ENCODE measurements around the gene FERMT1.

FERMT1 gene

DNA sequence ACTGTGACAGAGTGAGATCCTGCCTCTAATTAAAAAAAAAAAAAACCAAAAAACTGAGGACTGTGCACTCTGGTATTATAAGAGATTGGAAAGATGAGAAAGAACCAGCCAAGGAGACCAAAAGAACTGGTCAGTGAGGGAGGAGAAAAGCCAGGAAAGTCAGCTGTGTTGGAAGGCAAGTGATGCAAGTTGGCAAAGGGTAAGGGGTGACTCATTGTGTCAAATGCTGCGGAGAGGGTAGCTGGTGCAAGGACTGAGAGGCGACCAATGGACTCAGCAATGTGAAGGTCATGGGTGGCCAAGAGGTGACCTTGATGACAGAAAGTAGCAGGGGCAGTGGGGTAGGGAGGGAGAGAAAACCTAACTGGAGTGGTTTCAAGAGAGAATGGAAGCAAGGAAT is 41.6 kb downstream of the FERMT1 start:
- TF ChIP-seq, protein P1, sequence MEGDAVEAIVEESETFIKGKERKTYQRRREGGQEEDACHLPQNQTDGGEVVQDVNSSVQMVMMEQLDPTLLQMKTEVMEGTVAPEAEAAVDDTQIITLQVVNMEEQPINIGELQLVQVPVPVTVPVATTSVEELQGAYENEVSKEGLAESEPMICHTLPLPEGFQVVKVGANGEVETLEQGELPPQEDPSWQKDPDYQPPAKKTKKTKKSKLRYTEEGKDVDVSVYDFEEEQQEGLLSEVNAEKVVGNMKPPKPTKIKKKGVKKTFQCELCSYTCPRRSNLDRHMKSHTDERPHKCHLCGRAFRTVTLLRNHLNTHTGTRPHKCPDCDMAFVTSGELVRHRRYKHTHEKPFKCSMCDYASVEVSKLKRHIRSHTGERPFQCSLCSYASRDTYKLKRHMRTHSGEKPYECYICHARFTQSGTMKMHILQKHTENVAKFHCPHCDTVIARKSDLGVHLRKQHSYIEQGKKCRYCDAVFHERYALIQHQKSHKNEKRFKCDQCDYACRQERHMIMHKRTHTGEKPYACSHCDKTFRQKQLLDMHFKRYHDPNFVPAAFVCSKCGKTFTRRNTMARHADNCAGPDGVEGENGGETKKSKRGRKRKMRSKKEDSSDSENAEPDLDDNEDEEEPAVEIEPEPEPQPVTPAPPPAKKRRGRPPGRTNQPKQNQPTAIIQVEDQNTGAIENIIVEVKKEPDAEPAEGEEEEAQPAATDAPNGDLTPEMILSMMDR (IDR thresholded peaks at IDR 0.05) = no peak

DNA sequence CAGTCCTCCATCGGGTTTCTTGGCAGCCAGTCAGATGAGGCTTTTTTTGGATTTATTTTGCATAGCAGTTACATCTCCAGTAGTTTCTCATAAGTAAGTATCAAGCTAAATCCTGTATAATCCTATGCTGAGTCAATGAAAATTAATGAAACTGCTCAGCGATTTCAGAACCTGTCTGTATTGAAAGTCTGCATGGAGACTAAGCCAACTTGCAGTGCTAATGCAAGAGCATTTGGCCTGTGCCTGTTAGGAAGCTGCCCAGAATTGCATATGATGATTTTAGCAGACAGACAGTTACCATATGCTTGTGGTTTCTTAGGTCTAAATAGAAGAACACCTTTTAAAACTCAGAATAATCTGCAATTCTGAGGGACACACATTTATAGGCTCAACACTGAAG is 43.8 kb downstream of the FERMT1 start:
- TF ChIP-seq, protein P1 (IDR thresholded peaks at IDR 0.05) = no peak

DNA sequence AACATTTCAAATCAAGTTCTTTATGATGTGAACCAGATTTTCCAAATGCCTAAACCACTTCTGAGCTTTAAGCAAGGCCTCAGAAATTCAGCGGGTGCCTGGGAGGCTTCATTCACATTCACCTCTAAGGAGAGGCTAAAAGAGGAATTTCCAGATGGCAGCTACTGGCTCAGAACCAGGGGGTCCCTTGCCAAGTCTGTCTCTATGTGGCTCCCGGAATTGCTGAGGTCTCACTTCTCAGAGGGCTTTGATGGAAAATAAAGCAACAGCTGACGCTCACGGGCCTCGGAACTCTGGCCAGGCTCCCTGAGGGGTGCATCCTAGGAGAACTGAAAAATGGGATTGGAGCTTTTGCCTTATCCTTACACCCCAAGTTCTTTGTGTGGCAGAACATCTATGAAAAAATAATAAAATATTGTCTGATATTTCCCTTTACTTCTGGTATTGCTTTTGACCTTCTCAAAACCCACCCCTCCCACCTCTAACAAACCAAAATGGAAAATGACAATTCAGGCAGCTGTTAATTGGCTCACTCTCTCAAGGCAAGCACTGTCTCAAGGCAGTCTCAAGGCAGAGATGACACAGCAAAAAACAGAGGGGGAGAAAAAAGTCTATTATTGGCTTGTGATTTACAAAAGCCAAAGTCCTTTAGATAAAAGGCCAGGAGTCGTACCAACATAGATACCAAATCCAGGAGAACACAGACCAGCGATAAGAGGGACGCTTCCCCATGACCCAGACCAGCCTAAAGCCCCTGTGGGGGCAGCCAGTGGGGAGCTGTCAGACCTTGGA is 47.2 kb downstream of the FERMT1 start:
- TF ChIP-seq, protein P1 (IDR thresholded peaks at IDR 0.05) = no peak

DNA sequence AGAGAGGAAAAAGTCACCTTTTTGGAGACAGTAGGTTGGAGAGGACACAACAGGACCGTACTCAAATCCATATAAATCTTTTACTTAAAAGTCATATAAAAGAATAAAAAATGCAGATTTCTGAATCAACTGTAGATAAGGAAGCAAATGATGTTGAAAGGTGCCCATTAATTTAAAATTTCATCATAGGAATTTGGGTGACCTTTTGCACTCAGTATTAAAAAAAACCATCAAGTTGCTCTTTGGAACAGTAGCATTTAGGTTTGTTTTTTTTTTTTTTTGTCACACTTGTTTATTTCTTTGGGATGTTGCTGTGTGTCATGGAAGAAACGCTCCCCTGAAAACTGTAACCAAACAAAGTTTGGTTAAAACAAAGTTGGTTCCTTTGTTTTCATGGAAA is 48.0 kb downstream of the FERMT1 start:
- TF ChIP-seq, protein P1 (IDR thresholded peaks at IDR 0.05) = no peak

DNA sequence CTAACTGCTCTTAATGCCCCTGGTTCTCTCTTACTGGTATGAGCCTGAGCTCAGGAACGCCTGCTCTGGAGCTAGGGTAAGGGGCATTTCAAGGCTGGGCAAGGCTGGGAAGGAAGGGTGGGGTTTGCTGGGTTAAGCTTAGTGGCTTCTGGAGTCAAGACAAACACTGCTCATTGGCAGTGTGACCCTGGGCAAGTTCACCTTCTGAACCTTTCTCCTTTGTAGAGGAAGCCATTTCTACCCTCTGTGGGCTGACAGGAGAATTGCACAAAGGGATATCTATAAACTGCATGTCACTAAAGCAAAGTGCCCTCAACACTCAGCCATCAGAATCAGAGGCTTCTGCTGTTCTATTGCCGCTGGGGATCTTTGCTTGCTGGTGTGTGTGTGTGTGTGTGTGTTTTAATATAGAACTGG is 48.7 kb downstream of the FERMT1 start:
- TF ChIP-seq, protein P1 (IDR thresholded peaks at IDR 0.05) = peak; percentile 54

DNA sequence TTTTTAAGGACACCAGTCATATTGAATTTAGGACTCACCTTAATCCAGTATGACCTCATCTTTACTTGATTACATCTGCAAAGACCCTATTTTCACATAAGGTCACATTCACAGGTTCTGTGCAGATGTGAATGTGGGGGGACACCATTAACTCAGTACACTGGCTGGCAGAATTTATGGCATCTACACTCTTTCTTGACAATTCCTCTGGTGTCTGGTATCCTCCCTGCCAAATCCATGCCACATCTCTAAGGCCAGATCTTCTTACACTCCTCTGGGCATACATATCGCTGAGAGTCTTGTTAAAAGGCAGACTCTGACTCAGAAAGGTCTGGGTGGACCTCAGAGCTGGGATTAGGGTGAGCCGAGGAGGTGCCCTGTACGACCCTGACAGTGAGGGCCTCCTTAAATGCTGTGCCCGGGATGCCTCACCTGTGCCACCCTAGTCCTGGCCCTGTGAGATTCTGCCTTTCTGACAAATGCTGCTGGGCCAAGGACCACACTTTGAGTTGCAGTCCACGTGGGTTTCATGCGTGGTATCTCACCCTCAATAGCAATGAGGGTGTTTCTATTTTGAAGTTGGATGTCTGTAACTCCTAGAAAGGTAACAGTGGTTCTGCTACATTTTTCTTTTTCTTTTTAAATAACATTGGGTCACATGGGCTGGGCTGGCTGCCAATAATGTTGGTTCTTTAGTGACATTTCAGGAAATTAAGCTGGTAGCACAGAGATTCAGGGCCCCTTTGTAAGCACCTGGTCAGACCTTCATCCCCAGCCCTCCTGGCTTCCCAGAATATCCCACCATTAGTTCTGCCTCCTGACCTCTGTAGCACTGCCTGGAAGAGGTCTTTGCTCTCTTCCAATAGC is 51.8 kb downstream of the FERMT1 start:
- TF ChIP-seq, protein P1 (IDR thresholded peaks at IDR 0.05) = no peak

DNA sequence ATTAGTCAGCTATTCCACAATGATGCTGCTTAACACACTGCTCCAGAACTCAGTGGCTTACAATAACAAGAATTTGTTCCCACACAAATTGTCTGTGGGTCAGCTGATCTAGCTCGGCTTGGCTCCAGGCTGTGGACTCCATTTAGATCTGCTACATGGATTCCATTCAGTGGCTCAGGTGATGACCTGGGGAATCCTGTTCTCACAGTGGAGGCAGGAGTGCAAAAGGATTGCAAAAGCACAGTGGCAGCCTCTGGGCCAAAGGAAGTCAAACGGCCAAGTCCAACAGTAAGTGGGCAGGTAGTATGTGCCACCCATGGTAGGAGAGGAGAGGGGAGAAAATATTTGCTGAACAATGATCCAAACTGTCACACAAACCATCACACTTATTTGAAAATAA is 53.2 kb downstream of the FERMT1 start:
- TF ChIP-seq, protein P1 (IDR thresholded peaks at IDR 0.05) = no peak
